ENCODE results near the gene GALNT17. TPM values are rescaled to one million over a fixed set of nuclear protein-coding genes. Genes with fewer than 3 reads are reported as not detected.

Gene GALNT17
- total and polyA plus RNA-seq, 5 donors: 0.71 to 9.0 (median 5.2) TPM

- no peaks in the 10 kb centered on the region for H3K4me1 ChIP-seq (ENCODE audit: control insufficient read depth, insufficient read depth, low read length)
- 96% methylated on average over 3 of the region's 3 CpGs for WGBS
- no peaks in the 10 kb centered on the region for H3K9me3 ChIP-seq (ENCODE audit: control insufficient read depth, low read length)
- ATAC-seq (no peak), DNase-seq (no peak)
- H3K27ac ChIP-seq (ENCODE audit: low read length): no peak overlapping the region
- no peak overlapping the region for H3K4me3 ChIP-seq (ENCODE audit: low read length)
- H3K27me3 ChIP-seq (ENCODE audit: control insufficient read depth, insufficient read depth): no peaks in the 10 kb centered on the region
- intact Hi-C loops (cut with DNase I): no loop called here
Measured at GRCh38 chr7:71697400-71697799, 565.5 kb downstream of the GALNT17 start.

- Histone ChIP-seq H3K27me3 (ENCODE audit: control insufficient read depth, insufficient read depth) (no peaks in the 10 kb centered on the region), H3K4me1 (ENCODE audit: control insufficient read depth, insufficient read depth, low read length) (no peaks in the 10 kb centered on the region), H3K9me3 (ENCODE audit: control insufficient read depth, low read length) (peaks cover 2% of the 10 kb centered on the region), H3K27ac (ENCODE audit: low read length) (no peak overlapping the region), H3K4me3 (ENCODE audit: low read length) (no peak overlapping the region)
- intact Hi-C loops (cut with DNase I): no loop called here
- DNase-seq (no peak), ATAC-seq (no peak)
- WGBS: 71% methylated on average over 3 of the region's 3 CpGs
Measured at GRCh38 chr7:71705217-71705616, 573.3 kb downstream of the GALNT17 start.

DNA sequence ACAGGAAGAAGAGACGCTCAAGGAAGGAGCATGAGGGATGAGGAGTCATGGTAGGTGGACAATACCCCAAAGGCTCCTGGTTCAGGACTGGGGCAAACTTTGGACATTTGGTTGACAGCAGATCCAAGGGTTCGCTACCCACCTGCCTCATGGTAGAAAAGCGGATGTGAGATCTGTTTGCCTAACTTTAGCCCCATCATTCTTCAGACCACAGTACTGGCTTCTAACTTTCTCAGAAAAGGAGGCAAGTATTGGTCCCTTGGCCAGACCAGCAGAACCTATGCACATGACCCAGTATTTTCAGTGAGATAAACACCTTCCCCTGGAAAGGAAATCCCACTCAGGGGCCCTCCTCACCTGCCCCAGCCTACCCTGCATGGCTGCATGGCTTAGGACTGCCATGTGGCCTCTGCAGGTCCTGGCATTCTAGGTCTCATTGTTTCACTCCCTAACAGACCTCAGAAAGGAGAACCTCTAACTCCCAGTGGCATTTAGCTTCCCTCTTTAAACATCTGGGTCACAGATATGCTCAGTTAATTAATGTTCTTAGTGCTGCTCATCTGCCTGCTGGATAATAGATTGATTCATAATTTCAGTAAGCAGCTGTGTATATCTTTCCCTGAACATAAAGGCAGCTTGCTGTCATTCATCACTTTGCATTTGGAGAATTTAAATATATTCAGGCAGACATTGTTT is 574.1 kb downstream of the GALNT17 start:
- H3K27me3 ChIP-seq (ENCODE audit: control insufficient read depth, insufficient read depth): no peaks in the 10 kb centered on the region
- WGBS: 92% methylated on average over 3 of the region's 3 CpGs
- intact Hi-C loops (cut with DNase I): no loop called here

DNA sequence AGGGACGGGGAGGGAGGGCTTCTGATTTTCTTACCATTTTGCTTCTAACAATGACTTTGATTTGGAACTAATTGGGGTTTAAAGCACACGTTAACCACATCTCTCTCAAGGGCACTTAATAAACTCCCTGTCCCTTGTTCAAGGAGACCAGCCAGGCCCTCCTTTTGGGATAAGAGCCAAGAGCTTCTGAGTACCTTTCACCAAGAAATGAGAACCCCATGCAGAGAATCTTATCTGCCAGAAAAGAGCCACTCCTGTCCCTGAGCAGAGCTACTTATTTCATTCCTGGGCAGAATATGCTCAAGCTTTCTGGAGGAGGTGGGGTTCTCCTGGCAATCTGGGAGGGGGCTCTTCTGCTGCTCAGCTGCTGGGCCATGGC is 574.6 kb downstream of the GALNT17 start:
- WGBS: 36% methylated on average over 2 of the region's 2 CpGs
- no peaks in the 10 kb centered on the region for H3K27me3 ChIP-seq (ENCODE audit: control insufficient read depth, insufficient read depth)
- no peak overlapping the region for H3K4me3 ChIP-seq (ENCODE audit: low read length)
- intact Hi-C loops (cut with DNase I): no loop called here
- H3K9me3 ChIP-seq (ENCODE audit: control insufficient read depth, low read length): peaks cover 2% of the 10 kb centered on the region
- no peak overlapping the region for H3K27ac ChIP-seq (ENCODE audit: low read length)
- H3K4me1 ChIP-seq (ENCODE audit: control insufficient read depth, insufficient read depth, low read length): no peaks in the 10 kb centered on the region
- no peak for ATAC-seq
- no peak for DNase-seq

More for the DNA sequence above, 574.1 kb downstream of the GALNT17 start:
- ATAC-seq (no peak), DNase-seq (no peak)
- Histone ChIP-seq H3K4me3 (ENCODE audit: low read length) (no peak overlapping the region), H3K9me3 (ENCODE audit: control insufficient read depth, low read length) (peaks cover 2% of the 10 kb centered on the region), H3K27ac (ENCODE audit: low read length) (no peak overlapping the region), H3K4me1 (ENCODE audit: control insufficient read depth, insufficient read depth, low read length) (no peaks in the 10 kb centered on the region)

- ATAC-seq: no peak
- no peak for DNase-seq
- Histone ChIP-seq H3K27me3 (ENCODE audit: control insufficient read depth, insufficient read depth) (no peaks in the 10 kb centered on the region), H3K27ac (ENCODE audit: low read length) (no peak overlapping the region), H3K9me3 (ENCODE audit: control insufficient read depth, low read length) (peaks cover 2% of the 10 kb centered on the region), H3K4me3 (ENCODE audit: low read length) (no peak overlapping the region), H3K4me1 (ENCODE audit: control insufficient read depth, insufficient read depth, low read length) (no peaks in the 10 kb centered on the region)
- intact Hi-C loops (cut with DNase I): no loop called here
- WGBS: 72% methylated on average over 2 of the region's 2 CpGs
Measured at GRCh38 chr7:71707041-71707440, 575.1 kb downstream of the GALNT17 start.

DNA sequence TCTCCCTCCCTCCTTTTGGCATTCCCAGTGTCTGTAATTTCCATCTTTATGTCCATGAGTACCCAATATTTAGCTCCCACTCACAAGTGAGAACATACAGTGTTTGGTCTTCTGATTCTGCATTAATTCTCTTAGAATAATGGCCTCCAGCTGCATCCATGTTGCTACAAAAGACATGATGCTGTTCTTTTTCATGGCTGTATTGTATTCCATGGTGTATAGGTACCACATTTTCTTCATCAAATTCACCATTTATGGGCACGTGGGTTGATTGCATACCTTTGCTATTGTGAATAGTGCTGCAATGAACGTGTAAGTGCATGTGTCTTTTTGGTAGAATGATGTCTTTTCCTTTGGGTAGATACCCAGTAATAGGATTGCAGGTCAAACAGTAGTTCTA is 576.8 kb downstream of the GALNT17 start:
- H3K27ac ChIP-seq (ENCODE audit: low read length): no peak overlapping the region
- DNase-seq: no peak
- H3K4me3 ChIP-seq (ENCODE audit: low read length): no peak overlapping the region
- H3K9me3 ChIP-seq (ENCODE audit: control insufficient read depth, low read length): peaks cover 2% of the 10 kb centered on the region
- H3K27me3 ChIP-seq (ENCODE audit: control insufficient read depth, insufficient read depth): no peaks in the 10 kb centered on the region
- no peak for ATAC-seq
- 84% methylated on average over 2 of the region's 2 CpGs for WGBS
- no peaks in the 10 kb centered on the region for H3K4me1 ChIP-seq (ENCODE audit: control insufficient read depth, insufficient read depth, low read length)
- intact Hi-C loops (cut with DNase I): no loop called here

DNA sequence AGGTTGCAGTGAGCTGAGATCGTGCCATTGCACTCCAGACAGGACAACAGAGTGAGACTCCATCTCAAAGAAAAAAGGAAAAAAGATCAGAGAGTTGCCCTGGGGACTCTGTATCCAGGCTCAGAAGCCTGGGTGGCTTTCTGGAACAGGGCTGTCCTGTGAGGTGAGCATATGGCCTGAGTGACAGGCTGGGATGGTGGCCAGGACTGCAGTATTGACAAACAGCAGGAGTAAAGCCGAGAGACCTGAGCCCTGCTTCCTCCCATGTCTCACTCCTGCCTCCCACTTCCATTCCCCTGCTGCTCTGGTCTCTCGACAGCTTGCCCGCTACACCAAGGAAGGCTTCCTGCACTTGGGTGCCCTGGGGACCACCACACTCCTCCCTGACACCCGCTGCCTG is 578.5 kb downstream of the GALNT17 start:
- Histone ChIP-seq H3K27ac (ENCODE audit: low read length) (no peak overlapping the region), H3K4me1 (ENCODE audit: control insufficient read depth, insufficient read depth, low read length) (no peaks in the 10 kb centered on the region), H3K9me3 (ENCODE audit: control insufficient read depth, low read length) (peaks cover 2% of the 10 kb centered on the region), H3K27me3 (ENCODE audit: control insufficient read depth, insufficient read depth) (no peaks in the 10 kb centered on the region), H3K4me3 (ENCODE audit: low read length) (no peak overlapping the region)
- intact Hi-C loops (cut with DNase I): no loop called here
- DNase-seq (no peak), ATAC-seq (no peak)
- WGBS: 81% methylated on average over 5 of the region's 5 CpGs

- H3K4me3 ChIP-seq (ENCODE audit: low read length): no peak overlapping the region
- no peak overlapping the region for H3K27ac ChIP-seq (ENCODE audit: low read length)
- WGBS: 73% methylated on average over 9 of the region's 9 CpGs
- no peaks in the 10 kb centered on the region for H3K9me3 ChIP-seq (ENCODE audit: control insufficient read depth, low read length)
- no peaks in the 10 kb centered on the region for H3K4me1 ChIP-seq (ENCODE audit: control insufficient read depth, insufficient read depth, low read length)
- intact Hi-C loops (cut with DNase I): no loop called here
- no peaks in the 10 kb centered on the region for H3K27me3 ChIP-seq (ENCODE audit: control insufficient read depth, insufficient read depth)
- ATAC-seq (no peak), DNase-seq (no peak)
Measured at GRCh38 chr7:71712653-71713180, 580.8 kb downstream of the GALNT17 start.

DNA sequence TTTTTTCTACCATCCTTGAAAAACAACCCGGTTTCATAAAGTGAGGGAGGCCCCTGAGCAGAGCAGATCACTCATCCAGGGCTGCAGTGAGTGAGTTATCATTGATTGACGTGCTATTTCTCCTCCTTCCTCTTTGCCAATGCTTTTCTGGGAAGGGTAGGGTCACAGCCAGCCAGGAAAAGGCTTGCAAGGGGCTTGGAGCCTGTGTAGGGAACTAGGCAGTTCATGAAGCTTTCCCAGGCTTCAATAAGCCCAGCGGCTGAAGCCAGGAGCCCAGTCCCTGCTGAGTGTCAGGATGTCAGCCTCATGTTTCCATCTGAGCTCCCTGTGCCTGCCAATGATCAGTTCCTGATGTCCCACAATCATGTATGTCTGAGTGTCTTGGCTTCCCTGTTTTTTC is 584.7 kb downstream of the GALNT17 start:
- no peak for ATAC-seq
- Histone ChIP-seq H3K27me3 (ENCODE audit: control insufficient read depth, insufficient read depth) (no peaks in the 10 kb centered on the region), H3K4me3 (ENCODE audit: low read length) (no peak overlapping the region), H3K4me1 (ENCODE audit: control insufficient read depth, insufficient read depth, low read length) (no peaks in the 10 kb centered on the region), H3K27ac (ENCODE audit: low read length) (no peak overlapping the region), H3K9me3 (ENCODE audit: control insufficient read depth, low read length) (no peaks in the 10 kb centered on the region)
- 27% methylated on average over 3 of the region's 3 CpGs for WGBS
- intact Hi-C loops (cut with DNase I): no loop called here
- no peak for DNase-seq

DNA sequence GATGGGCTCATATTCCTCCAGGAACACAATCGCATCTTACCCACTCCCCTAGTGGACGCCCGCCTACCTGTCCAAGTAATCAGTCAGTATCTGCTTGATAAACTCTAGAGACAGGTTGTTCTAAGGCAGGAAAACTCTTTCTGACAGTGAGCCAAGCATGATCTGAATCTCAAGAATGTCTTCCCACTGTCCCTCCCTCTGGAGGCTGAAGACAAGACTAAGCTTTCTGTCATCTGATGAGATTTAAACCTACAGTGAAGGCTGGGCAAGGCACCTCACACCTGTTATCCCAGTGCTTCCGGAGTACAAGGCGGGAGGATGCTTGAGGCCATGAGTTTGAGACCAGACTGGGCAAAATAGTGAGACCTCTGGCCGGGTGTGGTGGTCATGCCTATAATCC is 586.6 kb downstream of the GALNT17 start:
- DNase-seq: no peak
- H3K4me3 ChIP-seq (ENCODE audit: low read length): no peak overlapping the region
- H3K4me1 ChIP-seq (ENCODE audit: control insufficient read depth, insufficient read depth, low read length): no peaks in the 10 kb centered on the region
- WGBS: 85% methylated on average over 6 of the region's 6 CpGs
- no peaks in the 10 kb centered on the region for H3K9me3 ChIP-seq (ENCODE audit: control insufficient read depth, low read length)
- no peak for ATAC-seq
- H3K27me3 ChIP-seq (ENCODE audit: control insufficient read depth, insufficient read depth): no peaks in the 10 kb centered on the region
- H3K27ac ChIP-seq (ENCODE audit: low read length): no peak overlapping the region
- intact Hi-C loops (cut with DNase I): no loop called here

DNA sequence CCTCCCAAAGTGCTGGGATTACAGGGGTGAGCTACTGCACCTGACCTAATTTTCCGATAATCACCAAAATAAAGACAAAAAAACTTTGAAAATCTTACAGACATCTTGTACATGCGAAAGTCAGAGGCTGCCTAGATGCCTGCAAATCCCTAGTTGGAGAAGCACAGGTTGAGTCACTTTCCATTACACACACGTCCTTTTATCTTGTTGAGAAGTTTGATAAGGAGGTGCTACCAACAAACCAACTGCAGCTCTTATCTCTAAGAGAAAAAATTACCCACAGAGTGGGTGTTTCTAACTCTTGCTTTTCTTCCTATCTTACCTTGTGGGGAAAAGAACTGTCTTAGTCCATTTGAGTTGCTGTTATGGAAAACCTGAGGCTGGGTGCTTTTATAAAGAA is 589.8 kb downstream of the GALNT17 start:
- Histone ChIP-seq H3K27me3 (ENCODE audit: control insufficient read depth, insufficient read depth) (no peaks in the 10 kb centered on the region), H3K4me1 (ENCODE audit: control insufficient read depth, insufficient read depth, low read length) (no peaks in the 10 kb centered on the region), H3K27ac (ENCODE audit: low read length) (no peak overlapping the region), H3K4me3 (ENCODE audit: low read length) (no peak overlapping the region), H3K9me3 (ENCODE audit: control insufficient read depth, low read length) (no peaks in the 10 kb centered on the region)
- no peak for ATAC-seq
- no peak for DNase-seq
- intact Hi-C loops (cut with DNase I): no loop called here
- 57% methylated on average over 3 of the region's 3 CpGs for WGBS

GRCh38 chr7:71723859-71724258 is 591.9 kb downstream of the GALNT17 start:
- ATAC-seq: no peak
- Histone ChIP-seq H3K9me3 (ENCODE audit: control insufficient read depth, low read length) (no peaks in the 10 kb centered on the region), H3K27ac (ENCODE audit: low read length) (no peak overlapping the region), H3K4me3 (ENCODE audit: low read length) (no peak overlapping the region), H3K4me1 (ENCODE audit: control insufficient read depth, insufficient read depth, low read length) (no peaks in the 10 kb centered on the region), H3K27me3 (ENCODE audit: control insufficient read depth, insufficient read depth) (no peaks in the 10 kb centered on the region)
- intact Hi-C loops (cut with DNase I): no loop called here
- 19% methylated on average over 7 of the region's 7 CpGs for WGBS
- no peak for DNase-seq
